Kidney (tissue), 14 donors: ENCODE measurements around the gene TFCP2L1. TPM values are rescaled to one million over a fixed set of nuclear protein-coding genes. Genes with fewer than 3 reads are reported as not detected.

Experiments used
- DNase-seq, 5 donors: peaks; one replicate each; pipeline ENCODE4 v3.0.0-alpha.2; 2013 to 2020
- FAIRE-seq: peaks from 2 replicates; lab custom pipeline; 2012; peaks lifted over from hg19 to GRCh38; lab: Jason Lieb, UNC
- H3K27ac ChIP-seq, 2 donors: one replicate each; pipeline ENCODE4 v1.7.0; 2013; ENCODE audit warnings: low read depth in 2 of 2, low read length in 2 of 2, inconsistent platforms in 1 of 2
- H3K27me3 ChIP-seq: one replicate; pipeline ENCODE4 v1.7.1; 2013; ENCODE audit warnings: low read length, inconsistent platforms; ENCODE audit not compliant: control insufficient read depth, insufficient read depth
- H3K36me3 ChIP-seq, 3 donors: one replicate each; pipeline versions ENCODE4 v1.7.0 to v1.7.1; 2013; ENCODE audit warnings: low read length in 3 of 3, control low read depth in 1 of 3, inconsistent platforms in 1 of 3; ENCODE audit not compliant: insufficient read depth in 3 of 3, control insufficient read depth in 2 of 3
- H3K4me1 ChIP-seq, 3 donors: one replicate each; pipeline versions ENCODE4 v1.7.0 to v1.7.1; 2013; ENCODE audit warnings: low read length in 3 of 3, inconsistent platforms in 1 of 3, low read depth in 1 of 3; ENCODE audit not compliant: control insufficient read depth in 2 of 3, insufficient read depth in 2 of 3
- H3K4me3 ChIP-seq, 3 donors: one replicate each; pipeline versions ENCODE4 v1.7.0 to v1.8.1; 2013; ENCODE audit warnings: low read length in 3 of 3, control low read depth in 1 of 3, inconsistent platforms in 1 of 3
- H3K9ac ChIP-seq, 3 donors: one replicate each; pipeline versions ENCODE4 v1.7.0 to v1.7.1; 2013; ENCODE audit warnings: low read length in 3 of 3, control low read depth in 1 of 3, inconsistent platforms in 1 of 3
- H3K9me3 ChIP-seq, 3 donors: one replicate each; pipeline versions ENCODE4 v1.7.0 to v1.7.1; 2013; ENCODE audit warnings: low read length in 3 of 3, control low read depth in 1 of 3, inconsistent platforms in 1 of 3; ENCODE audit not compliant: control insufficient read depth in 2 of 3, insufficient read depth in 1 of 3
- intact Hi-C: fragments of 100-400 bp; cut with DNase I; formaldehyde crosslinking; loops from one replicate; pipeline ENCODE4 v1.11.1; 2022
- polyA plus RNA-seq: library from polyadenylated mRNA; stranded (reverse); fragments of 350-450 nt; fragmentation: Illumina TruSeq; extraction: RNeasy Lipid Tissue Mini Kit (QIAGEN cat#74804); gene quantifications from one replicate; pipeline ENCODE4 v1.2.3, GENCODE V29; 2014; ENCODE audit warnings: low read depth, low replicate concordance; ENCODE audit not compliant: insufficient read depth
- total RNA-seq: library from RNA; stranded (reverse); fragmentation: NEBNext Ultra II Directional; extraction: Animal tissue kit (Norgen Biotek cat#: 25700); gene quantifications from one replicate; pipeline ENCODE4 v1.2.1, GENCODE V29; 2021
- TF ChIP-seq, protein P1 (sequence below): IDR thresholded peaks from 3 replicates; pipeline ENCODE4 v1.5.1; 2012; ENCODE audit warnings: mild to moderate bottlenecking, moderate library complexity, borderline replicate concordance; ENCODE audit not compliant: insufficient read depth; ENCODE audit errors: extremely low read depth
- donor health status: control.
- donor health status: control.
- donor health status: control.
- donor health status: control.
- donor health status: control.
- donor health status: DM: yes; HTN: yes; CAD: no.
- donor health status: Normal renal cell carcinoma (clear cell type).

Gene TFCP2L1
- total and polyA plus RNA-seq, 2 donors from 2014 or later: 44.4 to 172 TPM

DNA sequence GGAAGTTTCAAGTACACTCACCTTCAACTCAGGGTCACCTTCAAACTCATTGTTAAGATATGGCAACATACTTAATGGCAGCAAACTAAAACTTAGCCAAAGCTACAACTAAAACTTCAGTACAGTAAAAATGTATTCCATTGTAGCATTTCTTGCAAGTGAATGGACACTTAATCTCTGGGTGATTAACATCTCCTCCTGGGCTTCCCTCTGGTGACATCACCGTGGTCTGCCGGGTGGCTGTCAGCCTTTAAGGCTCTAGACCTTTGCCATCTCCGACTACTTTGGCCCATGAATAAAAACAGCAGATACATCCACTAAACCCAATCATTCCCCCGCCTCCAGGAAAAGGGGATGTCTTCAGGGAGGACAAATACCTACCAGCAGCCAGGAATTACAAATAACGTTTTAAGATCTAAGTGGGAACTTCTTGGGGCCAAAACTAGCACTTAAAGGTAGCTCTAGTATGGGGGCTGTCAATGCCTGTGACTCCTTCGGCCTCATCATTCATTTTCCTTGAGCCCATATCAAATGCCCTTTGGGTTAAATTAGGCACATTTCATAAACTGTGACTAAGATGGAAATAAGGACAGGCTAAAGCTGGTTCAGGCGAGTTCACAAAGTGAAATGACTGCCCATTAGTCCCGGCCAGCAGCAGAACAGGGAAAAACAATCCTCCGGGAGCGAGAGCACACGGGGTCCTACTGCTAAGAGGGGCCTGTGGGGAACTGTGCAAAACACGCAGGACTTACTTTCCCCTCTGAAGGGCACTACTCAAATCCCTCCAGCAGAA is 1.1 kb downstream of the TFCP2L1 start:
- FAIRE-seq: no peak
- H3K27ac ChIP-seq: peak overlapping the region; percentile 74 to 92

DNA sequence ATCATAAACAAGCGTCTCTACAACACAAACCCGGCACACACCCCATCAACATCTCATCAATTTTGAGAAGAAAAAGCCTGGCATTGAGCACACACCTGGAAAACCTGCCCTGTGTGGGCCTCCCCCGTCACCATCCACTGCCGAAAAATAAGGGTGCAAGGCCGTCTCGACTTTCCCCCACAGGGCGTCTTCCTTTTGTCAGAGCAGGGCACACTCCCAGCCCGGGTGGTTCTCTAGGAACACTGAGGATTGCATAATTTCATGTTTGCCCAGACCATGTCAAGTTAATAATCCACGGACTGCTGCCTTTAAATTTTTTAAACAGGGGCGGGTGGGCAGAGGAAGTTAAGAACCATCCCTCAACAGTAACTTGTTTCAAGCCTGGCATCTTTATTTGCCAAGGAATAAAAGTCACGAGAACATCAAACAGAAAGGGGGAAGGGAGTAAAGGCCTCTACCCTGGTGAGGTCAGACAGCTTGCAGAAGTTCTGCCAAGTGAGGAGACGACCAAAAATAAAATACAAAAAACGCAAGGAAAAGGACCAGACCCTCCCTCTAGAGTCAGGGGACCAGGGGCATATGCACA is 2.1 kb downstream of the TFCP2L1 start:
- peak overlapping the region; percentile 74 to 92 for H3K27ac ChIP-seq
- no peaks in the 10 kb centered on the region for H3K9me3 ChIP-seq
- H3K36me3 ChIP-seq: peaks cover 0 to 9% (median 2%) of the 10 kb centered on the region in 3 donors
- intact Hi-C loops: no loop called here
- peak overlapping the region; percentile 48 to 95 (median 74) for H3K4me3 ChIP-seq
- peak overlapping the region; percentile 11 to 78 (median 52) for H3K9ac ChIP-seq
- no peak for FAIRE-seq
- H3K4me1 ChIP-seq: peaks cover 0 to 17% (median 14%) of the 10 kb centered on the region in 3 donors
- TF ChIP-seq, protein P1, sequence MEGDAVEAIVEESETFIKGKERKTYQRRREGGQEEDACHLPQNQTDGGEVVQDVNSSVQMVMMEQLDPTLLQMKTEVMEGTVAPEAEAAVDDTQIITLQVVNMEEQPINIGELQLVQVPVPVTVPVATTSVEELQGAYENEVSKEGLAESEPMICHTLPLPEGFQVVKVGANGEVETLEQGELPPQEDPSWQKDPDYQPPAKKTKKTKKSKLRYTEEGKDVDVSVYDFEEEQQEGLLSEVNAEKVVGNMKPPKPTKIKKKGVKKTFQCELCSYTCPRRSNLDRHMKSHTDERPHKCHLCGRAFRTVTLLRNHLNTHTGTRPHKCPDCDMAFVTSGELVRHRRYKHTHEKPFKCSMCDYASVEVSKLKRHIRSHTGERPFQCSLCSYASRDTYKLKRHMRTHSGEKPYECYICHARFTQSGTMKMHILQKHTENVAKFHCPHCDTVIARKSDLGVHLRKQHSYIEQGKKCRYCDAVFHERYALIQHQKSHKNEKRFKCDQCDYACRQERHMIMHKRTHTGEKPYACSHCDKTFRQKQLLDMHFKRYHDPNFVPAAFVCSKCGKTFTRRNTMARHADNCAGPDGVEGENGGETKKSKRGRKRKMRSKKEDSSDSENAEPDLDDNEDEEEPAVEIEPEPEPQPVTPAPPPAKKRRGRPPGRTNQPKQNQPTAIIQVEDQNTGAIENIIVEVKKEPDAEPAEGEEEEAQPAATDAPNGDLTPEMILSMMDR: no peak
- peak in 1 of 5 donors; percentile 10 for DNase-seq
- H3K27me3 ChIP-seq: peaks cover 2% of the 10 kb centered on the region

More for the DNA sequence above, 1.1 kb downstream of the TFCP2L1 start:
- TF ChIP-seq, protein P1: no peak
- peaks cover 0 to 16% (median 13%) of the 10 kb centered on the region in 3 donors for H3K4me1 ChIP-seq
- intact Hi-C loops: no loop called here
- peaks cover 0 to 9% (median 2%) of the 10 kb centered on the region in 3 donors for H3K36me3 ChIP-seq
- peak overlapping the region; percentile 48 to 95 (median 74) for H3K4me3 ChIP-seq
- peak overlapping the region; percentile 11 to 85 (median 78) for H3K9ac ChIP-seq
- no peaks in the 10 kb centered on the region for H3K9me3 ChIP-seq
- H3K27me3 ChIP-seq: peaks cover 2% of the 10 kb centered on the region
- no peak for DNase-seq

DNA sequence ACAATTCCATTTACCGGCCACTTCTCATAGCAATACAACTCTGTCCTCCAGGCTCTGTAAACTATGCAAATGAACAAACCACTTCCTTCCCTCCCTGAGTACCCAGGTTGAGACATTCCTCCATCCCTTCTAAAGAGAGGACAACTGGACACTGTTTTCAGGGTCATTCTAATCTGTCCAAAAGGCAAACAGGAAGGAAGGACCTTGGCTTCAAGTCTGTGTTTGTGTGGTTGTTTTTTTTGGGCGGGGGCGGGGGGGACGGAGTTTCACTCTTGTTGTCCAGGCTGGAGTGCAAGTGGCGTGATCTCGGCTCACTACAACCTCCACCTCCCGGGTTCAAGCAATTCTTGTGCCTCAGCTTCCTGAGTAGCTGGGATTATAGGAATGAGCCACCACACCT is 3.3 kb downstream of the TFCP2L1 start:
- H3K4me1 ChIP-seq: peaks cover 0 to 17% (median 14%) of the 10 kb centered on the region in 3 donors
- peak overlapping the region in 2 of 3 donors; percentile 74 to 95 for H3K4me3 ChIP-seq
- intact Hi-C loops: no loop called here
- no peak overlapping the region for H3K9ac ChIP-seq
- H3K27ac ChIP-seq: peak overlapping the region in 1 of 2 donors; percentile 30
- H3K9me3 ChIP-seq: no peaks in the 10 kb centered on the region
- TF ChIP-seq, protein P1: no peak
- no peak for DNase-seq
- peaks cover 2% of the 10 kb centered on the region for H3K27me3 ChIP-seq
- H3K36me3 ChIP-seq: peaks cover 0 to 9% (median 2%) of the 10 kb centered on the region in 3 donors
- FAIRE-seq: no peak
